Measurements from ENCODE around the gene MAPT. TPM values are rescaled to one million over a fixed set of nuclear protein-coding genes. Genes with fewer than 3 reads are reported as not detected.

The MAPT gene
- polyA plus RNA-seq, 1 donor: 10.0 TPM

- peaks cover 39% of the 10 kb centered on the region for H3K36me3 ChIP-seq (ENCODE audit: control insufficient read depth, insufficient read depth, low read length)
- H3K4me3 ChIP-seq (ENCODE audit: low read length): no peak overlapping the region
- no peaks in the 10 kb centered on the region for H3K9me3 ChIP-seq (ENCODE audit: control insufficient read depth, low read depth, low read length)
- no peaks in the 10 kb centered on the region for H3K27me3 ChIP-seq (ENCODE audit: control insufficient read depth, insufficient read depth, low read length)
- WGBS (ENCODE audit: insufficient coverage, low lambda C conversion rate): 100% methylated on average over 1 of the region's 2 CpGs
- H3K27ac ChIP-seq (ENCODE audit: low read length): no peak overlapping the region
- no peaks in the 10 kb centered on the region for H3K4me1 ChIP-seq (ENCODE audit: control insufficient read depth, insufficient read depth, low read length)
- no peak for DNase-seq
These were observed 166.1 kb downstream of the MAPT start for GRCh38 chr17:46060461-46060860.

GRCh38 chr17:46061435-46061834 lies 167.1 kb downstream of the MAPT start:
- no peak overlapping the region for H3K4me3 ChIP-seq (ENCODE audit: low read length)
- H3K27ac ChIP-seq (ENCODE audit: low read length): no peak overlapping the region
- DNase-seq: no peak
- H3K27me3 ChIP-seq (ENCODE audit: control insufficient read depth, insufficient read depth, low read length): no peaks in the 10 kb centered on the region
- peaks cover 43% of the 10 kb centered on the region for H3K36me3 ChIP-seq (ENCODE audit: control insufficient read depth, insufficient read depth, low read length)
- H3K4me1 ChIP-seq (ENCODE audit: control insufficient read depth, insufficient read depth, low read length): no peaks in the 10 kb centered on the region
- H3K9me3 ChIP-seq (ENCODE audit: control insufficient read depth, low read depth, low read length): no peaks in the 10 kb centered on the region
- 100% methylated on average over 1 of the region's 5 CpGs for WGBS (ENCODE audit: insufficient coverage, low lambda C conversion rate)

GRCh38 chr17:46063241-46063640 lies 168.9 kb downstream of the MAPT start:
- no peaks in the 10 kb centered on the region for H3K27me3 ChIP-seq (ENCODE audit: control insufficient read depth, insufficient read depth, low read length)
- no peaks in the 10 kb centered on the region for H3K9me3 ChIP-seq (ENCODE audit: control insufficient read depth, low read depth, low read length)
- WGBS (ENCODE audit: insufficient coverage, low lambda C conversion rate): 100% methylated on average over 1 of the region's 2 CpGs
- no peak overlapping the region for H3K4me3 ChIP-seq (ENCODE audit: low read length)
- DNase-seq: peak; percentile 47 to 54
- peak overlapping the region; percentile 59 for H3K27ac ChIP-seq (ENCODE audit: low read length)
- H3K4me1 ChIP-seq (ENCODE audit: control insufficient read depth, insufficient read depth, low read length): no peaks in the 10 kb centered on the region
- H3K36me3 ChIP-seq (ENCODE audit: control insufficient read depth, insufficient read depth, low read length): peaks cover 47% of the 10 kb centered on the region

GRCh38 chr17:46064460-46064859 lies 170.1 kb downstream of the MAPT start:
- Histone ChIP-seq H3K4me3 (ENCODE audit: low read length) (no peak overlapping the region), H3K9me3 (ENCODE audit: control insufficient read depth, low read depth, low read length) (no peaks in the 10 kb centered on the region), H3K36me3 (ENCODE audit: control insufficient read depth, insufficient read depth, low read length) (peaks cover 42% of the 10 kb centered on the region), H3K27ac (ENCODE audit: low read length) (no peak overlapping the region), H3K4me1 (ENCODE audit: control insufficient read depth, insufficient read depth, low read length) (no peaks in the 10 kb centered on the region), H3K27me3 (ENCODE audit: control insufficient read depth, insufficient read depth, low read length) (no peaks in the 10 kb centered on the region)
- 90% methylated on average over 1 of the region's 1 CpG for WGBS (ENCODE audit: insufficient coverage, low lambda C conversion rate)
- no peak for DNase-seq

GRCh38 chr17:46071796-46072195 lies 177.4 kb downstream of the MAPT start:
- no peak for DNase-seq
- H3K27me3 ChIP-seq (ENCODE audit: control insufficient read depth, insufficient read depth, low read length): no peaks in the 10 kb centered on the region
- H3K4me1 ChIP-seq (ENCODE audit: control insufficient read depth, insufficient read depth, low read length): no peaks in the 10 kb centered on the region
- no peak overlapping the region for H3K4me3 ChIP-seq (ENCODE audit: low read length)
- no peak overlapping the region for H3K27ac ChIP-seq (ENCODE audit: low read length)
- WGBS (ENCODE audit: insufficient coverage, low lambda C conversion rate): 80% methylated on average over 1 of the region's 5 CpGs
- peaks cover 10% of the 10 kb centered on the region for H3K36me3 ChIP-seq (ENCODE audit: control insufficient read depth, insufficient read depth, low read length)
- H3K9me3 ChIP-seq (ENCODE audit: control insufficient read depth, low read depth, low read length): no peaks in the 10 kb centered on the region

- WGBS (ENCODE audit: insufficient coverage, low lambda C conversion rate): 89% methylated on average over 1 of the region's 1 CpG
- Histone ChIP-seq H3K36me3 (ENCODE audit: control insufficient read depth, insufficient read depth, low read length) (peaks cover 2% of the 10 kb centered on the region), H3K4me3 (ENCODE audit: low read length) (no peak overlapping the region), H3K4me1 (ENCODE audit: control insufficient read depth, insufficient read depth, low read length) (no peaks in the 10 kb centered on the region), H3K27me3 (ENCODE audit: control insufficient read depth, insufficient read depth, low read length) (no peaks in the 10 kb centered on the region), H3K9me3 (ENCODE audit: control insufficient read depth, low read depth, low read length) (no peaks in the 10 kb centered on the region), H3K27ac (ENCODE audit: low read length) (no peak overlapping the region)
- no peak for DNase-seq
These were observed 178.6 kb downstream of the MAPT start for GRCh38 chr17:46072998-46073397.

GRCh38 chr17:46074540-46074939 lies 180.2 kb downstream of the MAPT start:
- WGBS (ENCODE audit: insufficient coverage, low lambda C conversion rate): no CpG with 5 or more reads among the region's 1 CpG
- Histone ChIP-seq H3K27me3 (ENCODE audit: control insufficient read depth, insufficient read depth, low read length) (no peaks in the 10 kb centered on the region), H3K4me1 (ENCODE audit: control insufficient read depth, insufficient read depth, low read length) (no peaks in the 10 kb centered on the region), H3K4me3 (ENCODE audit: low read length) (no peak overlapping the region), H3K27ac (ENCODE audit: low read length) (no peak overlapping the region), H3K9me3 (ENCODE audit: control insufficient read depth, low read depth, low read length) (no peaks in the 10 kb centered on the region), H3K36me3 (ENCODE audit: control insufficient read depth, insufficient read depth, low read length) (peaks cover 7% of the 10 kb centered on the region)
- no peak for DNase-seq

Other genes with a start within 250 kb of the MAPT start
- 0.24 TPM for gene CRHR1, start 110.2 kb upstream of the MAPT start, polyA plus RNA-seq
- not detected for gene SPPL2C, start 49.7 kb upstream of the MAPT start, polyA plus RNA-seq
- gene STH, start 104.7 kb downstream of the MAPT start, polyA plus RNA-seq: not detected